Pancreas (tissue), 10 donors: ENCODE measurements around the gene SREK1IP1. TPM values are rescaled to one million over a fixed set of nuclear protein-coding genes. Genes with fewer than 3 reads are reported as not detected.

Source experiments
- ATAC-seq, 4 donors: fragments of 200-7000 bp; cut with Tn5 transposase; one replicate each; pipeline versions ENCODE4 v1.8.0 to v1.9.1; 2020; ENCODE audit warnings: mild to moderate bottlenecking in 4 of 4, moderate library complexity in 4 of 4
- DNase-seq, 6 donors: peaks; one replicate each; pipeline ENCODE4 v3.0.0-alpha.2; 2020
- FAIRE-seq: peaks from 2 replicates; lab custom pipeline; 2012; peaks lifted over from hg19 to GRCh38; lab: Jason Lieb, UNC
- H3K27ac ChIP-seq, 4 donors: fragments of 200-600 bp; sonication (generic); 1 replicate in 3 of 4; 2 replicates in 1 of 4; pipeline versions ENCODE4 v1.5.0 to v1.8.0; 2020
- H3K27me3 ChIP-seq, 4 donors: fragments of 200-600 bp; one replicate each; pipeline ENCODE4 v1.8.0; 2021
- H3K36me3 ChIP-seq, 3 donors: fragments of 200-600 bp; sonication (generic) in 1 of 3; one replicate each; pipeline versions ENCODE4 v1.5.0 to v1.8.0; 2020 to 2021
- H3K4me1 ChIP-seq, 3 donors: fragments of 200-600 bp; one replicate each; pipeline ENCODE4 v1.8.0; 2021
- H3K4me3 ChIP-seq, 4 donors: fragments of 200-600 bp; sonication (generic) in 2 of 4; one replicate each; pipeline versions ENCODE4 v1.5.0 to v1.8.0; 2020 to 2021
- H3K9me3 ChIP-seq, 4 donors: fragments of 200-600 bp; one replicate each; pipeline ENCODE4 v1.8.0; 2021
- WGBS, 2 donors: extraction: QIAGEN DNeasy Blood & Tissue Kit; methylation state at CpG; one replicate each; pipeline ENCODE4 v1.1.7; 2013; 5-methylcytosine and 5-hydroxymethylcytosine counted together
- intact Hi-C, 3 donors: fragments of 100-400 bp; cut with DNase I; formaldehyde crosslinking; loops; one replicate each; pipeline versions ENCODE4 v1.11.1 to v1.14.2; 2022
- polyA plus RNA-seq, 2 donors: library from polyadenylated mRNA; stranded (reverse); fragments of 200-250 nt; gene quantifications; one replicate each; pipeline ENCODE4 v1.2.3, GENCODE V29; 2013
- total RNA-seq, 6 donors: library from RNA; stranded (reverse); fragmentation: NEBNext Ultra II Directional in 4 of 6; extraction: Animal tissue kit (Norgen Biotek cat#: 25700) in 4 of 6; gene quantifications; one replicate each; pipeline versions ENCODE4 v1.2.1 to v1.2.4, GENCODE V29; 2021 to 2023
- TF ChIP-seq, protein P1 (sequence below), 4 donors: fragments of 200-600 bp; sonication (generic) in 3 of 4; IDR thresholded peaks; one replicate each; pipeline versions ENCODE4 v1.5.0 to v1.8.0; 2021; ENCODE audit warnings: antibody characterized with exemption in 4 of 4
- donor health status: healthy with polysubstance abuse.
- donor health status: DM: no; HTN: no; CAD: no; lungs with moderate emphysema.
- donor health status: DM: no; HTN: no; CAD: no.
- donor health status: control.
- donor health status: control.
- donor health status: Bipolar disorder and iron deficiency.
- donor health status: DM: yes; HTN: yes; CAD: no.
- donor health status: DM: no; HTN: no; CAD: no.
- donor health status: DM: no; HTN: no; CAD: no.
- donor health status: DM: yes; HTN: yes; CAD: no.

The SREK1IP1 gene
- total and polyA plus RNA-seq, 8 donors = 9.2 to 17.8 (median 10.2) TPM

DNA sequence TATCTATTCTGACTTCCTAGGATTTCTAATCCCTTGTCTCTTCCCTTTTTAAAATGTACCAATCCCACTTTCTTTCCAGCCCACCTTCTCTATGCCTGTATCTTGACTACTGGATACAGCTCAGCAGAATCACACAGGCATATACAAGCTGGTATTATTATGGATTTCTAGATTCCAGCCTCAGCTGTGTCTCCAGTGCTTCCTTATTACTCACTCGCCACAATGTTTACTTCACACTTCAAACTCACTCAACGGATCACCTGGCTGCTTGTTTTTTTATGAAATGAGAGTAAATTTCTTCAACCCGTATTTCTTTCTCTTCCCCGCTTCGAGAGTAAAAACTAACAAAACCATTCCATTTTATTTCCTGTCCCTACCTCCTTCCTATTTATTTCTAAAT is 39.0 kb upstream of the SREK1IP1 start:
- TF ChIP-seq, protein P1, sequence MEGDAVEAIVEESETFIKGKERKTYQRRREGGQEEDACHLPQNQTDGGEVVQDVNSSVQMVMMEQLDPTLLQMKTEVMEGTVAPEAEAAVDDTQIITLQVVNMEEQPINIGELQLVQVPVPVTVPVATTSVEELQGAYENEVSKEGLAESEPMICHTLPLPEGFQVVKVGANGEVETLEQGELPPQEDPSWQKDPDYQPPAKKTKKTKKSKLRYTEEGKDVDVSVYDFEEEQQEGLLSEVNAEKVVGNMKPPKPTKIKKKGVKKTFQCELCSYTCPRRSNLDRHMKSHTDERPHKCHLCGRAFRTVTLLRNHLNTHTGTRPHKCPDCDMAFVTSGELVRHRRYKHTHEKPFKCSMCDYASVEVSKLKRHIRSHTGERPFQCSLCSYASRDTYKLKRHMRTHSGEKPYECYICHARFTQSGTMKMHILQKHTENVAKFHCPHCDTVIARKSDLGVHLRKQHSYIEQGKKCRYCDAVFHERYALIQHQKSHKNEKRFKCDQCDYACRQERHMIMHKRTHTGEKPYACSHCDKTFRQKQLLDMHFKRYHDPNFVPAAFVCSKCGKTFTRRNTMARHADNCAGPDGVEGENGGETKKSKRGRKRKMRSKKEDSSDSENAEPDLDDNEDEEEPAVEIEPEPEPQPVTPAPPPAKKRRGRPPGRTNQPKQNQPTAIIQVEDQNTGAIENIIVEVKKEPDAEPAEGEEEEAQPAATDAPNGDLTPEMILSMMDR (IDR thresholded peaks at IDR 0.05) = no peak
- 78% methylated on average over 5 of the region's 5 CpGs for WGBS, 2 donors
- ATAC-seq (peak in 2 of 4 donors; percentile 51 to 60), FAIRE-seq (no peak), DNase-seq (no peak)
- Histone ChIP-seq H3K9me3 (no peaks in the 10 kb centered on the region), H3K4me1 (no peaks in the 10 kb centered on the region), H3K36me3 (peaks cover 0 to 4% (median 0%) of the 10 kb centered on the region in 3 donors), H3K4me3 (no peak overlapping the region), H3K27me3 (no peaks in the 10 kb centered on the region), H3K27ac (no peak overlapping the region)
- intact Hi-C loops = no loop called here

DNA sequence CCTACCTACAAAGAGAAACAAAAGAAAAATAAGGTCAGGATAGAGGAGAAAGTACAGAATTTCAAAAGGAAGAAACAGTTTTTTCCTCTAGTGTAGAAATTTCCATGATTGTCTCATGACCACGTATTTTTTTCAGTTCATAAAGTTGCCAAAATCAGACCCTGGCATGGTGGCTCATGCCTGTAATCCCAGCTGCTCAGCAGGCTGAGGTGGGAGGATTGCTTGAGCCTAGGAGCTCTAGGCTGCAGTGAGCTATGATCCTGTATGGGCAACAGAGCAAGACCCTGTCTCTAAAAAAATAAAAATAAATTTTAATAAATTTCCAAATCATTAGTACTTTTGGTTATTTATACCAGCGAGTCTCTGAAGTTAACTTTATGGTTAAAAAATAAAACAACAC is 38.0 kb upstream of the SREK1IP1 start:
- TF ChIP-seq, protein P1 (IDR thresholded peaks at IDR 0.05) = no peak
- ATAC-seq (no peak), DNase-seq (no peak), FAIRE-seq (no peak)
- H3K9me3 ChIP-seq = no peaks in the 10 kb centered on the region
- WGBS, 2 donors = 83 to 85% methylated on average over 2 of the region's 2 CpGs
- H3K36me3 ChIP-seq = peaks cover 0 to 4% (median 0%) of the 10 kb centered on the region in 3 donors
- no peaks in the 10 kb centered on the region for H3K27me3 ChIP-seq
- no peak overlapping the region for H3K27ac ChIP-seq
- no peak overlapping the region for H3K4me3 ChIP-seq
- intact Hi-C loops = no loop called here
- H3K4me1 ChIP-seq = no peaks in the 10 kb centered on the region

GRCh38 chr5:64800926-64801325 is 32.4 kb upstream of the SREK1IP1 start:
- Histone ChIP-seq H3K27me3 (no peaks in the 10 kb centered on the region), H3K27ac (no peak overlapping the region), H3K4me1 (no peaks in the 10 kb centered on the region), H3K9me3 (no peaks in the 10 kb centered on the region), H3K4me3 (no peak overlapping the region), H3K36me3 (peaks cover 0 to 4% (median 0%) of the 10 kb centered on the region in 3 donors)
- no peak for ATAC-seq
- FAIRE-seq = no peak
- DNase-seq = no peak
- intact Hi-C loops = no loop called here
- TF ChIP-seq, protein P1 (IDR thresholded peaks at IDR 0.05) = no peak
- WGBS, 2 donors = 89 to 95% methylated on average over 2 of the region's 2 CpGs

DNA sequence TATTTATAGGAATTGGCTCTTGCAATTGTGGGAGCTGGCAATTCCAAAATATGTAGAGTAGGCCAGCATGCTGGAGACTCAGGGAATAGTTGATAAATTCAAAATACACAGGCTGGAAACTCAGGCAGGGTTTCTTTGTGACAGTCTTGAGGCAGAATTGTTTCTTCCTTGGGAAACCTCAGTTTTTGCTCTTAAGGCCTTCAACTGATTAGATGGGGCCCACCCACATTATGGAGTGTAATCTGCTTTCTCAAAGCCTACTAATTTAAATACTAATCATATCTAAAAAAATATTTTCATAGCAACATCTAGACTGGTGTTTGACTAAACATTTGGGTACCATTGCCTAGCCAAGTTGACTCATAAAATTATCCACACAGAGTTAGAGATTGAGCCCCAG is 27.8 kb upstream of the SREK1IP1 start:
- ATAC-seq = no peak
- no peak overlapping the region for H3K4me3 ChIP-seq
- no peak overlapping the region for H3K27ac ChIP-seq

More for the DNA sequence above, 27.8 kb upstream of the SREK1IP1 start:
- no peak for FAIRE-seq
- intact Hi-C loops = no loop called here
- DNase-seq = no peak
- Histone ChIP-seq H3K27me3 (no peaks in the 10 kb centered on the region), H3K4me1 (peaks cover 10 to 18% (median 16%) of the 10 kb centered on the region in 3 donors), H3K36me3 (no peaks in the 10 kb centered on the region), H3K9me3 (no peaks in the 10 kb centered on the region)
- TF ChIP-seq, protein P1 (IDR thresholded peaks at IDR 0.05) = no peak
